Activated naive CD4-positive, alpha-beta T cell (primary cell): ENCODE results near the gene GNB4.

Source experiments
- DNase-seq, 4 experiments: peaks; one replicate each; lab custom pipeline; 2025; lab: John Stamatoyannopoulos, UW

The GNB4 gene

DNA sequence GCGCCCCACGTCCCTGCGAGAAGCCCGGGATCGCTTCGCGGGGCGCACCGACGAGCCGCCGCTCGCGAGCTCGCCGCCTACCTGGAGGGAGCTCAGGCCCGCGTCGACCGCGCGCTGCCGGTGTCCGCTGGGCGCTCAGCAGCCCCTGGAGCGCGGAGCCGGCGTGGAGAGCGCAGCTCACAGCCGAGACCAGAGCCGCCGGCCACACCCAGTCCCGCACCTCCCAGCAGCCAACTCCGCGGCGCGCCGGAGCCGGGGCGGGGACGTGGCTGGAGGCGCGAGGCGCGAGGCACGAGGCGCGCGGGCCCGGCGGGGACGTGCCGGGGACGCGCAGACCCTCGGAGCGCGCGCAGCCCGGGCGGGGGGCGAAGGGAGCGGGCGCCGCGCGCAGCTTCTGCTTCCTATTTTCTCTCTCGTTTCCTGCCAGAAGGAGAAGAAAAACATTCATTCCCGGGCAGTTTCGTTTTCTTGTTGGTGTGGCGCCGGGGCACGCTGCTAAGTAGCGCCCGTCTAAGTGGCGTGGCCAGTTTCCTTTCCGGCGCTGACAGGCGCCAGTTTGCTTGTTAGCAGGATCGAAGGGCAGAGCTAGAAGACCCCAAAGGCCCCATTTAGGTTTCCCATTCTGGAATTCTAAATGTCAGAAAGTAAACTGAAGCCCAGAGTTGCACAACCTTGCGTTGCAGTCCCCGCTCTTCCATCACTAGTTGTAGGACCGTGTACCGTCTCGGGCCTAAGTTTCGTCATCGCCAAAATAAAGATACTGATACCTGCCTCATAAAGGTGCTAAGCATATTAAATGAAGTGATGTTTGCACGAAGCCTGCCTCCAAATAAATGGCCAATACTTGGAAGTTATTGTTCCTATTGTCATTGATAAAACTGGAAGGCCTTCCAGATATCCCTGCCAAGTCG, at the start of gene GNB4:
GNB4 (minus strand) TSS at position 206 of the 911 bp plus-strand sequence. CDS start 25,270 bp downstream, outside the sequence.
- peak in 1 of 4 experiments; percentile 31 for DNase-seq

DNA sequence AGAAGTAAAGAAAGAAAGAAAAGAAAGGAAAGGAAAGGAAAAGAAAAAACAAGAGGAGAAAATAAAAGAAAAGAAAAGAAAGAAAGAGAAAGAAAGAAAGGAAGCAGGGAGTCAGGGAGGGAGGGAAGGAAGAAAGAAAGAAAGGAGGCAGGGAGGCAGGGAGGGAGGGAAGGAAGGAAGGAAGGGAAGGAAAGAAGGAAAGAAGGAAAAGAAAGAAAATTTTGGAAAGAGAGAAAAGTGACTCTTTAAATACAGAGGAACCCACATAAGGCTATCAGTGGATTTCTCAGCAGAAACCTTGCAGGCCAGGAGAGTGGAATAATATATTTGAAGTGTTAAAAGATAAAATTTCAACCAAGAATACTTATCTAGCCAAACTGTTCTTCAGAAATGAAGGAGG, 44.2 kb upstream of the GNB4 start:
- no peak for DNase-seq

DNA sequence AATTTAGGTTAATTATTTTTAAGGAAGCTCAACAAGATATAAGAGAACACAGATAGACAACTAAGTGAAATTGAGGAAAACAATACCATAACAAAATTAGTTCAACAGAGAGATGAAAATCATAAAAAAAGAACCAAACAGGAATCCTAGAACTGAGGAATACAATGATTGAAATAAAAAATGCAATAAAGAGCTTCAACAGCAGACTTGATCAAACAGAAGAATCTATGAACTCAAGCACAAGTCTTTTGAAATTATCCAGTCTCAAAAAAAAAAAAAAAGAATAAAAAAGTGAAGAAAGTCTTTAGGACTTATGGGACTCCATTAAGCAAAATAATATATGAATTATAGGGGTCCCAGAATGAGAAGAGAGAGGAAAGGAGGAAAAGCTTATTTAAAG, 42.0 kb upstream of the GNB4 start:
- no peak for DNase-seq

DNA sequence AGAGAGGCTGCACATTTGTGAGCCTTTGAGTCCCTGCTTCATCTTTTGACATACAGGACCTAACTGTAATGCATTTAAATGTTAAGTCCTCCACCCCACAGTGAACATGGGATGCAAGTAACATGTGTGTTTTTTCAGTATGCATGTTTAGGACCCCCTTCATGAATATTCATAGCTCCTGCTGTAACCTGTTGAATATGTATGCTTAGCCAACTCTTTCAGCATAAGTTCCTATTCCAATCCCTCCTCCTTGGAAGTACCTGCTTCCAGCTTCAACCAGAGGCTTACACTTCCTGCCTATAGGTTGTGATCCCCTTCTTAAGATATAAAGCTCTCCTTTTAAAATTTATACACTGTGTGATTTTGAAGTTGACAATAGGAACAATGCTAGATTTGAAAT, 36.9 kb upstream of the GNB4 start:
- DNase-seq, result no peak

DNA sequence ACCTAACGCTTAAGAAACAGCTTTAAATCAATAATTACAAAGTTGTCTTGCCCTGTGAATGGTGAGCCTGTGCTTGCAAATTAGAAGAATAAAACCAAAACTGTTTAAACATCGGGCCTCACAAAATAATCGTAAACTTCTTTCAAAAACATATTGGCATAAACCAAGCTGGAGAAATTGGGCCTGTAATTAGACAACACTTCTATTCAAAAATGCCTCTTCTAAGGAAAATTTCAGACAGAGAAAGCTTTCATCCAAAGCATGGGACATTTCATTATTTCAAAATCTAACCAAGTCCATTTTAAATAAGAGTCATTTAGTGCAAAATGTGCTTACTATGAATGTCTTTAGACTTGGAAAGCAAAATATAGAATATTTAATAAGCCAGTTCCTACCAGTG, 35.5 kb upstream of the GNB4 start:
- DNase-seq, result no peak

DNA sequence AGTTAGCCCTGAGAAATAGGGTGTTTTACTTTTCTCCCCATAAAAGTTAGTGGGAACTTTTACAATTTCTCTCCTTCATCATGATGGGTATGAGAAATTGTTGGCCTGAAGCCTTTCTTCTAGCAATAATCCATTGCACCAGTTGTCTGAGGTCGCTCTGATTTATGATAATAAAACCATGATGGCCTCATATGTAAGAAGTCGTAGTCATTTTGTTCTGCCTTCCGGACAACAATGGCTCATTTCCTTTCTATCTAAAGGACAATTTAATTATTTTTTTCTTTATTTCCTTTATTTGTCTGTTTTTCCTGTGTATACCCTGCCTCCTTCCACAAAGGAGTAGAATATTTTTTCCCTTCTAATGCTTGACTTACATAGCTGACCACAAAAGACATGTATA, 31.6 kb upstream of the GNB4 start:
- DNase-seq, result no peak

DNA sequence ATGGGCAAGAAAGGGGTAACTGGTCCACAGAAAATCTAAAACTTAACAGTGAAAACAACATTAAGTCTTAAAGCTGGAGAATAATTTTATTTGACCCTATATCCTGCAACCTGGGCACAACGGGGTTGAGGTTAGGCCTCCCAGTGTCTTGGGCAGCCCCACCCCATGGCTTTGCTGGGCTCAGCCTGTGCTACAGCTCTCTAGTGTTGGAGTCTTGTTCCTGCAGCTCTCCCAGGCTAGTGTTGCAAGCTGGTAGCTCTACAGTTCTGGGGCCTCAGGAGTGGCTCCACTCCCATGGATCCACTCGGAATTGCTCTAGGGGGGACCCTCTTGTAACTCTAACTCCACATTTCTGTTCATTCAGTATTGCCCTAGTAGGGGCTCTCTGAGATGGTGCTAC, 24.9 kb upstream of the GNB4 start:
- DNase-seq, result no peak

DNA sequence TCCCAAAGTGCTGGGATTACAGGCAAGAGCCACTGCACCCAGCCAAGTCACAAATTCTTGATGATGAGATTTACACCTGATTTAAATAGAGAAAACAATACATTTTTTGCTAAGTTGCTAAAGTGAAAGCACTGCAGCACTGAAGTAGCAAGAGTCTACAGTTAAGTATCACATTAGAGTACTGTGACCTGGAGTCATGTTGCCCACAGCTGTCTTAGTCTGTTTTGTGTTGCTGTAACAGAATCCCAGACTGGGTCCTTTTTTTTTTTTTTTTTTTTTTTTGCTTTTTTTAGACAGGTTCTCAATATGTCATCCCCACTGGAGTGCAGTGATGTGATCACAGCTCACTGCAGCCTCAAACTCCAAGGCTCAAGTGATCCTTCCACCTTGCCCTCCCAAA, 23.2 kb upstream of the GNB4 start:
- DNase-seq, result no peak

DNA sequence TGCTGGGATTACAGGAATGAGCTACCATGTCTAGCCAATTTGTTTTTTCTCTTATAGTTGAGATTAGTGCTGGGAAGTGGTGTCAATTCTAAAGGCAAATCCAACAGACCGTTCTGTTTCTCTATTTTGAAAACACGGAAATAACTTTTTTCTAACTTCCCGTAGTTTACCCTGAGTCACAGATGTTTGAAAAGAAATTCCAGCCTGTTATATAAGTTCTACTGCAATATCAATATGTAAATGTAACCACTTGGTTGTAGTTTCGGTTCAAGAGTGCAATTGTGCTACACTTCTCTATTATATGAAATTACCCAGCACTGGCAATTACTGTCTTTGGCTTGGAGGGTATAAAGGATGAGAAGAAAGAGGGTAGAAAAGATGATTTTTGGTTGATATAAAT, 22.3 kb upstream of the GNB4 start:
- no peak for DNase-seq

DNA sequence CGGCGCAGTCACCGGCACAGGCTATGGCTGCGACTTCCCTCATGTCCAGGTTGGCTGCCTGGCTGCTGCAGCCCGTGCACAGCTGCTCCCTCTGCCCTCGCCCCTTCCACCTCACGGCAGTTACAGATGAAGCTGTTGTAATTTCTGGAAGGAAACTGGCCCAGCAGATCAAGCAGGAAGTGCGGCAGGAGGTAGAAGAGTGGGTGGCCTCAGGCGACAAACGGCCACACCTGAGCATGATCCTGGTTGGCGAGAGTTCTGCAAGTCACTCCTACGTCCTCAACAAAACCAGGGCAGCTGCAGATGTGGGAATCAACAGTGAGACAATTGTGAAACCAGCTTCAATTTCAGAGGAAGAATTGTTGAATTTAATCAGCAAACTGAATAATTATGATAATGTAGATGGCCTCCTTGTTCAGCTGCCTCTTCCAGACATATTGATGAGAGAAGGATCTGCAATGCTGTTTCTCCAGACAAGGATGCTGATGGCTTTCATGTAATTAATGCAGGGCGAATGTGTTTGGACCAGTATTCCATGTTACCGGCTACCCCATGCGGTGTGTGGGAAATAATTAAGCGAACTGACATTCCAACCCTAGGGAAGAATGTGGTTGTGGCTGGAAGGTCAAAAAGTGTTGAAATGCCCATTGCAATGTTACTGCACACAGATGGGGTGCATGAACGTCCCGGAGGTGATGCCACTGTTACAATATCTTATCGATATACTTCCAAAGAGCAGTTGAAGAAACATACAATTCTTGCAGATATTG, 13.2 kb upstream of the GNB4 start:
- DNase-seq, result no peak

DNA sequence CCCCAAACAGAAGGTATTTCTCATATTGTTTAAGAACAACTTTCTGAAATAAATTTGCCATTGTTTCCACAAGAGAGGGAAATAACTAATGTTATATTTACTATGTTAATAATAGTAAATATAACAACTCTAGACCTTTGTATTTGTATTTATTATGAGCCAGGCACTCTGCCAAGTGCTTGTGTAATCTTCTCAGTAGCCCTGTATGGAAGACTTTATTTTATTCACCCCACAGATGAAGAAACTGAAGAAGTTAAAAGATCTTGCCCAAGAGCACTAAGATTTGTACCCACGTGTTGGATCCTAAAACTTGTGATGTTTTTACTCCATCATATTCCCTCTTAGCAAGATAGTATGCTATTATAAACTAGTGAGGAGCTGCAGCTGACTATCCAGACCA, 12.0 kb upstream of the GNB4 start:
- DNase-seq, result no peak

DNA sequence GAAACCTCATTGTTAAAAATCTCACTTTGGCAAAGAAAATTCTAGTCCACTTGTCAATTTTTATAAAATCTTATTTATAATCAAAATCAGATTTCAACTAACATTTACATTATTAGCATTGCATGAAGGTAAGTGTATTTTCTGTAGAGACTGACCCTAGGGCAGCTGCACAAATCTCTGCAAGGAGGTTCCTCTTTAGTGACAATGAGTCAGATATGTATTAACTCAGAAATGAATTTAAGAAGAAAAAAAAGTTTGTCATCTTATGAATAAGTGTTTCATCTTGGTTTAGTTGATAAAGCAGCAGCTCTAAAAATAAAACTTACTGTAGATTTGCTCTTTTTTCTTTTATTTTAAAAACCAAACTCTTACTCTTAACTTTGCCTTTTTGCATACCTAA, 9.0 kb upstream of the GNB4 start:
- DNase-seq, result no peak

DNA sequence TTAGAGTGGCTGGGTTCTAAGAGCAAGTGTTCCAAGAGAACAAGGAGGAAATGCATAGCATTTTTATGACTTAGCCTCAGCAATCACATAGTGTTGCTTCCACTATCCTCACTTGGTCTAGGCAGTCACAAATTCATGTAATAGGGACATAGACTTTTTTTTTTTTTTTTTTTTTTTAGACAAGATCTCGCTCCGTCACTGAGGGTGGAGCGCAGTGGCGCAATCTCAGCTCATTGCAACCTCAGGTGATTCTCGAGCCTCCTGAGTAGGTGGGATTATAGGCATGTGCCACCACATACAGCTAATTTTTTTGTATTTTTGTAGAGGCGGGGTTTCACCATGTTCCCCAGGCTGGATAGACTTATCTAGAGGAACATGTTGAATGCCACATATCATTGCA, 4.7 kb upstream of the GNB4 start:
- DNase-seq, result no peak

DNA sequence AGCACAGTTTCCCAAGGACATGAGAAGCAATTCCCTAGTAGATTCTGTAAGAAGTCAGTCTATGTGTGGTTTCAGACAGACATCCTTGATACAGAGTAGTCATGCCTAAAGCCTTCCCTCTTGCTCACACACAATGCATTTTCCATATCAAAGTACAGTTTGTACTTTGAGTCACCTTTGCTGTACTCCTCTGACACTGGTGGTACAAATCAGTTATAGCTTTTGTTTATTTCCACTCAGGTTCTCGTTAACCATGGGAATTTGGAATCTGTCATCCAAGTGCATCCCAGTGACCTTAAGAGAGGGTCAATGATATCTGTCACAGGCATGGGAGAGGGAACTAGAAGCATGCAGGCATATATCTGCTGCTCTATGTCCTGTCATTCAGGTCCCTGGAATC, 3.6 kb upstream of the GNB4 start:
- no peak for DNase-seq

DNA sequence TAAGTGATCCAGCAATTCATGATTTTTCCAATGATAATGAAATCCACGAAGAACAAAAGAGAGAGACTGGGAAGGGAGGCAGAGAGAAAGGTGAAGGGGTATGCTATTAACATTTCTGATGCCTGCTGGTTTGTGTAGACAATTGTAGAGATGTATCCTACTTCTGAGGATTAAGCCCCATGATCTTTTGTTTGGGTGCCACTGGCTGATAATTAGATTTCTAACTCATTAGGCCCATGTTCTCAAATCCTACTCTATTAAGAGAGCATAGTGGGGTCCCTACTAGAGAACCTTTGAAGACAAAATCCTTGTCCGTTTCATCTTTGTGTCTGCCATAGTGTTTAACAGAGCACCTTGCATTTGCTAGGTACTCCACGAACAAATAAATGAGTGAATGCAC, 2.7 kb upstream of the GNB4 start:
- no peak for DNase-seq

DNA sequence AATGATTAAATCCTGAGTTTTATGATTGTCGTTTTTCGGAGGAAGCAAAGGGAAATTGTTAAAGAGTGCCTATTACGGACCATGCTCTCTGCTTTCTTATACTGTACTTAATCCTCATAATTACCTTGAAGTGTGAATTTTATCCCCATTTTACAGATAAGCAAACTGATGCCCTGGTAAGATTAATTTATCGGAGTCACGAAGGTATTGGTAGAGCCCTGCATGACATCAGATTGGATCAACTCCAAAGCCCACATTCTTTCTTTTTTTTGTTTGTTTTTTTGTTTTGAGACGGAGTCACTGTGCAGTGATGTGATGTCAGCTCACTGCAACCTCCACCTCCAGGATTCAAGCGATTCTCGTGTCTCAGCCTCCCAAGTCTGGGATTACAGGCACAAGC, 1.6 kb upstream of the GNB4 start:
- DNase-seq, result no peak

DNA sequence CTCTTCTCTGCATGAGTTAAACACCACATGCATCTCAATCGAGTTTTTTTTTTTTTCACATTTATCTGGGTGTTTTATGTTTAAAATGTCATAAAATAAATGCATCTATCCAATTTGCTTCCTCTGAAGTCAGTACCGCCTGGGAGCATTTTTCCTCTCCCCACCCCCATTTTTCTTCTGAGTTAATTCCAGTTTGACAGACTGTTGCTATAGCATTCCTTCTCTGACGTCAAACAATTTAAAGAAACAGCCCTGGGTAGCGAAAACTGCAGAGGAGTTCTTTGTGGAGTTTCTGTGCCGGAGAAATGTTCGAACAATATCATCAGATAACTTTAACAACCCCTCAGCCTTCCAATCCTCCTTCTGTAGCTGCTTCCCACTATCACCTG, 900 bp upstream of the GNB4 start:
- no peak for DNase-seq

DNA sequence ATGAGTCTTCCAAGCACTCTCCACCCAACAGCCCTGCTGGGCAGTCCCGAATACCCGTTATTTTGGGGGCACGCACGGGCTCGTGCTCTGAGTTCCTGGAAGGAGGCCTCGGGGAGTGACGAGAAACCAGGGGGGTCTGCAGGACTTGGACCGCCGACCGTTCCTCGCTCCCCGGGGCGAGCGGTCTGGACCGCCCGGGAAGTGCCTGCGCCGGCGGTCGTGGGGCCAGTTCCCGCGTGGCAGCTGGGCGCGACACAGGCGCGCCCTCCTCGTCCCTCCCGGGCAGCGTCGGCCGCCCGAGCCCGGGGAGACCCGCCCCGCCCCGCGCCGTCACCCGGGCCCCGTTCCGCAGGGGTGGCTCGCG, 387 bp downstream of the GNB4 start:
- DNase-seq, result no peak

DNA sequence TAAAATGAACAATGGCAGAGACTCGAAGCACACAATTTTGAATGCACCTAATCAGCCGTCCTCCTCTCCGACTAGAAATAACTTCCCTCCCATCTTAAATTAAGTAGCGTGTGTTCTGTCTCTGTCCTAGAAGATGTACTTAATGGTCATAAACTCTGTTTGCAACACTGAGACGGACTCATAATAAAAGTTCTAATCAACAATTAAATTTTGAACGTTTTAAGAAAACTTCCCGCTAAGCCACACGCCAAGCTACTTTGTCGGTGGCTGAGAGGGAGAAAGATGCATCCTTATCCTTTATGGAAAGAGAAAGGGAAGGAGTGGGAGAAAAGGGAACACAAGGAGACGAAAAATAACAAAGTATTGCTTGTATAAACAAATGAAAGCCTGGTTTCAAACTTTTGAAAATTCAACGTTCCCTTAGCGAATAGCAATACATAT, 989 bp downstream of the GNB4 start:
- DNase-seq, result no peak

DNA sequence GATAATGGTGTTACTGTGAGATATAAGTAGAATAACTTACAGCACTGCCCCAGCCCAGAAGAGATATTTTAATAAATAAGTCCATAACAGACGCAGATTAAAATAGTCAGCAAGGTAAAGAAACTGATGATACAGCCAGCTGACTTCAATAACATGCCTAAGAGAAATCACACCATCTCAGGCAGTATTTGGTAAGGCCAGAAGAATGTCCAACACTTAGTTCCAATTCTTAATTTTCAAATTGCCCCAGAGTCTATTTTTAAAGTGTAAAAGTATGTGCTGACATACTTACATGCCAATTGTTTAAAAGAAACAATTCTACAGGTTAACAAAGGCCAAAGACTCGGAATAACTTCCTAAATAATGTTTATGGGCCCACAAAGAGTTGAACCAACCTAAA, 1.6 kb downstream of the GNB4 start:
- no peak for DNase-seq

DNA sequence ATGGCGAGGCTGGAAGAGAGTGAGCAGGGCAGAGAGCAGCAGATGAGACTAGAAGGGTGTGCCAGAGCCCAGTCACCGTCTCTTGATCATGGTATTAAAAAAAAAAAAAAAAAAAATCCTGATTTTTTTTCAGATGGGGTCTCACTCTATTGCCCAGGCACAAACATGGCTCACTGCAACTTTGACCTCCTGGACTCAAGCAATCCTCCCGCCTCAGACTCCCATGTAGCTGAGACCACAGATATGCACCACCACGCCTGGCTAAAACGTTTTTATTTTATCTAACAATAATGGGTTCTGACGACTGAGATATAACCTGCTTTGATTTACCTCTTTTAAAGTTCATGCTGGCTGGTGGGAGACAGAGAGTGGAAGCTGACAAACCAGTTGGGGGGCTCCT, 4.0 kb downstream of the GNB4 start:
- DNase-seq, result no peak

DNA sequence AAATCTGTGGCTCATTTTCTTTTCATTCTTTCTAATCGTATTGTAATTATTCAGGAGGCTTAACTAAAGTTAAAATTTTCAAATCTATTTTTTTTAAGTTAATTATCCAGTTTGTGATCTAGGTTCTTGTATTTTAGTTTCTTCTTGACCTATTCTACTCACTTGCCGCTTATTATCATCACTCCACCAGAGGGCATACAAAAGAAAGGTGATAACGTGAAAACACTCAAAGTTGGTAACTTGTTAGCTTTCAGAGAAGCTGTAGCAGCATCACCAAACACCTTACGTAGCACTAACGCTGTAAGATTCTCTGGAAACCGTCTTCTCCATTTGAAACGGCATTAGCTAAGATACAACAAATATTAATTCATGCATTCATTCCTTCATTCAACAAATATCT, 4.8 kb downstream of the GNB4 start:
- DNase-seq, result no peak

DNA sequence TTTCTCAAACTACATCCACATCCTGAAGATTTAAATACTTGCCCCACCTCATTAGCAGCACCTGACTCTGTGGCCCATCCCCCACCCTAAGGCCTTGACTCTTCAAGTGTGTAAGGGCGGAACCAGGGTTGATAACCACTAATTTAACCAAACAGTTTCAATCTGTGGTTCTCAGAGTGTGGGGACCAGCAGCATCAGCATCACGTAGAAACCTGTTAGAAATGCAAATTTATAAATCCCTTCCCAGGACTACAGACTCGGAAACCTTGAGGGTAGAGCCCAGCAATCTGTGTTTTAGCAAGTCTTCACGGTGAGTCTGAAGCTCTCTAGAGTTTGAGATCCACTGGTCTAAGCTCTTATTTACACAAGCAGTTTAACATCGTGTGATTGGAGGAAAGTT, 12.4 kb downstream of the GNB4 start:
- no peak for DNase-seq

DNA sequence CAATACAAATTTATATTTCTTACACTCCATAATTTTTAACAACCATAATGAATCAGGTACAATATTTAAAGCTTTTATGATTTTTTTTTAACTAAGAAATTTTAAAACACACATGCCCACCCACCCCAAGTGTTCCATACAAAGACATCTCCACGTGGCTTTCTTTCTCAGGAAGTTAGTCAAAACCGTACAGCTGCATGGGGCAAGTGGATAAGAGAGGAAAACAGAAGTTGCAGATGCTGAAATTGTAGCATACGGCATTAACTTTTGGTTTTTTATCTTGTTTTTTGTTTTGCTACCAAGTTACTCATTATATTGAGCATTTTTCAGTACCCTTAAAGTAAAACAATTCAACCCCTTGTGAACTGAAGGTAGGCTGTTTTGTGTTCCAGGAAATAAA, 14.8 kb downstream of the GNB4 start:
- no peak for DNase-seq
